Activated CD4-positive, alpha-beta T cell treated with anti-CD3 and anti-CD28 coated beads, Interleukin-2, amount 50 U/mL, for 16 hours (primary cell): ENCODE data around the gene KPTN.
A peak's percentile ranks its signal among the peaks of the same experiment; 100 is the strongest.

Experiments
- DNase-seq: peaks from one replicate; pipeline ENCODE4 v3.0.0-alpha.2; 2020

The KPTN gene

DNA sequence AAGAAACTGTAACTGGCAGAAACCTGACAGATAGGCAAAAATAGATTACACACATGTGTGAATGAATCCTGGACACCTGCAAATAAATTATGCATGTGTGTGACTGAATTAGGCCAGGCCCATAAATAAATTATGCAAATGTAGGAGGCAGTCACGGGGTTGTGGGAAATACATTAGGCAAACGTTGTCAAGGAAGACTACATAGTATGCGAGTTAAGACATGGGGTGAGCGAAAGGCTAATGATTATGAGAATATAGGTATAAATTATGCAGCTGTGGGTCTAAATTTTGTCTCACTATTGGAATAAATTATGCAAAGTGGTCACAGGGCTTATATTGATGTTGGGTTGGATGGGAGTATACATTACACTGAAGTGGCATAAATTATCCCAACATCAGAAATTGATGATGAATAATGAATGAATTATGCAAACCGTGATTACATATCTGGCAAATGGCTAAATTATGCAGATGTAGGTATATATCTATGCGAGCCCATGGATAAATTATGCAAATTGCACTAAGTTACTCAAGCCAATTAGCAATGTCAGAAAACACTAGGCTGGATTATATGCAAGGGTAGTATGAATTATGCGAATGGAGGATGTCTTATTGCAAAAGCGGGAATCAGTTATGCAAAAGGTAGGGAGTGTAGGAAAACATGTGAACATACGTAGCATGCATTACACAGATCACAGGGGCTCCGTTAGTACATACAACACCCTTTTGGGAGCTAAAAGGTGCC is 19.2 kb downstream of the KPTN start:
- no peak for DNase-seq

DNA sequence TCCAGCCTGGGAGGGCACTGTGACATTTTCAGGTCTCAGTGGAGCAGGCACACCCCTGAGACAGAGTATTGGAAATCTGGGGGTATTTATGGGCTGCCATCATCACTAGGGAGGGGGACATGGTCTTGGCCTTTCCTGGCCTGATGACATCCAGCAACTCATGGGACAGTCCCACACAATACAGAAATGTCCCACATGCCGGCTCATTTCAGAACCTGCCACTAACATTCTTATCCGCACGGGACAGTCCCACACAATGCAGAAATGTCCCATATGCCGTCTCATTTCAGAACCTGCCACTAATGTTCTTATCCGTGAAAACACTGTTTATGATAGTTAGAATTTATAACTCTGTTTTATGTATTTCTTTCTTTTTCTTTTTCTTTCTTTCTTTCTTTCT is 22.1 kb downstream of the KPTN start:
- no peak for DNase-seq

DNA sequence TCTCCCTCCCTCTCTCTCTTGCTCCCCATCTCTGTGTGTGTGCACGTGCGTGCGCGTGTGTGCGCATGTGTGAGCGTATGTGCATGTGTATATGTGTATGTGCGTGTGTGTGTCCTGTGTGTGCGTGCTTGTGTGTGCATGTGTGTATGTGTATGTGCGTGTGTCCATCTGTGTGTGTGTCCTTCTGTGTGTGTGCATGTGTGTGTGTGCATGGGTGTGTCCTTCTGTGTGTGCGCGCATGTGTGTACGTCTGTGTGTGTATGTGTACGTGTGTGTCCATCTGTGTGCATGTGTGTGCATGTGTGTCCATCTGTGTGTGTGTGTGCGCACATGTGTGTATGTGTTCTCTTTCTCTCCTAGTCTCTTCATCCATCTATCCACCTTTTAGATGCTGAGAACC is 24.5 kb downstream of the KPTN start:
- no peak for DNase-seq

DNA sequence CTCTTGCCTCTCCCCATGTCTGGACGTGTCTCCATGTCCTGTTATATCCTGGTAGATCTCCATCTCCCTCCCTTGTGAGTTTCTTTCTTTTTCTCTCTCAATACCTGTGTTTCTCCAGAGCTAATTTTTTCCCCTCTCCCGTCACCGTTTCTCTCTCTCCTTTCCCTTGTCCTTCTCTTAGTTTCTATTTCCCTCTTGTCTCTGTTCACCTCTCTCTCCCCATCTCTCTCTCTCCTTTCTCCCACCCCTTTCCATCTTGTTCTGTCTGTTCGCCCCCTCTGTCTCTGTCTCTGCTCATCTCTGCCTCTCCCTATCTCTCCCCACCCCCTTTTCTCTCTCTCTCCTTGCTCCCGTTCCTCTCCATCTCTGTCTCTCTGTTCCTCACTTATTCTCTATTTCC is 25.3 kb downstream of the KPTN start:
- DNase-seq = no peak

DNA sequence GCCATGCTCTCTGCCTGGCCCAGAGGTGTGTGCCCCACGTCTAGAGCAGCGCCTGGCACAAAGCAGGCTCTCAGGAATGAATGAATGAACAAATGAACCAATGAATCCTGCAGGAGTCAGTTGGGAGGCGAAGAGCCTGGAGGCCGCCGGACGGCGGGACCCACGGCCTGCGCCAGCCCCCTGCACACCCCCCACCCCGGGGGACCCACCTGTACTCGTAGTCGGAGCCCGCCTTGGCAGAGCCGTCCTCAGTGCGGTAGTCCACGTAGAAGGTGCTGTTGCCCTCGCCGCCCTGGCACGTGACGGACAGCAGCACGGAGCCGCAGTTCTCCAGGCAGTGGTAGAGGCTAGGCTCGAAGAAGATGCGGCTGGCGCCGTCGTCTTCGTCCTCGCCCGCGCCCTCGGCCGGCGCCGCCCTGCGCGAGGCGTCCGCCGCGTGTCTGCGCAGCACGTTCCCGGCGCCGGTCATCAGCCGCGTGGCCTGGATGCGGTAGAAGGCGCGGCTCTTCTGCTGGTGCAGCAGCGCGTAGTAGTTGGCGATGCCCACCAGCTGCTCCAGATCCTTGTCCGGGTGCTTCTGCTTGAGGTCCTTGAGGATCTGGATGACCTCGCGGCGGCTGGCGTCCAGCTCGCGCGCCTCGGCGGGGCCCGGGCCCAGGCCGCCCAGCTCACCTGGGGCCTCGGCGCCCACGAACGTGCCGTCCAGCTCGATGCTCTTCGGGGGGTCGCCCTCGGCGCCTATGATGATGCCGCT is 27.1 kb downstream of the KPTN start:
- DNase-seq = no peak

DNA sequence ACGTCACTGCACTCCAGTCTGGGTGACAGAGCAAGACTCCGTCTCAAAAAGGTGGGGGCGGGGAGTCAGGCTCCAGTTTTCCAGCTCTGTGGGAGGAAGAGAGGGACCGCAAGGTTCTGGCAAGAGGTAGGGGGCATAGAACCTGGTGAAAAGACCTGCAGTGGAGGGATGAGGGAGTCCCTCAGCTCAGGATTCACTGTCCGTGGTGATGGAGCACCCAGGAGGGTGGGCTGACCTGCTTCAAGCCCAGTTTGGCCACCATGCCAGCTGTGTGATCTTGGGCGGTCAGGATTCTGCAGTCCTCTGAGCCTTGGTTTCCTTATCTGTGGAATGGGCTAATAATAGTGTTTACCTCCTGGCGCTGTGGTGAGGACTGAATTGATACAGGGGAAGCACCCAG is 33.5 kb downstream of the KPTN start:
- no peak for DNase-seq

DNA sequence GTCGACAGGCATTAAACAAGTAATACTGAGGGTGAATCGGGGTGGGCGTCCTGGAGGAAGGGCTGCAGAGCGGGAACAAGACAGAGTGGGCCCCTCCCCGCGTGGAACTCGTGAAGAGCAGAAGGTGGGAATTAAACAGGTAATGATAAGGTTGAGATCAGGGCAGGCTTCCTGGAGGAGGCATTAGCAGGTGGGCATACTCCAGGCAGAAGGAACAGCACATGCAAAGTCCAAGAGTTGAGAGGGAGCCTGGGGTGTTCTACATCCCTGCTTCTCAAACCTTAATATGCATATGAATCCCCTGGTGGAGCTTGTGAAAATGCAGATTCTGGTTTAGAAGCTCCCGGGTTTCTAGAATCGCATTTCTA is 35.7 kb downstream of the KPTN start:
- no peak for DNase-seq

DNA sequence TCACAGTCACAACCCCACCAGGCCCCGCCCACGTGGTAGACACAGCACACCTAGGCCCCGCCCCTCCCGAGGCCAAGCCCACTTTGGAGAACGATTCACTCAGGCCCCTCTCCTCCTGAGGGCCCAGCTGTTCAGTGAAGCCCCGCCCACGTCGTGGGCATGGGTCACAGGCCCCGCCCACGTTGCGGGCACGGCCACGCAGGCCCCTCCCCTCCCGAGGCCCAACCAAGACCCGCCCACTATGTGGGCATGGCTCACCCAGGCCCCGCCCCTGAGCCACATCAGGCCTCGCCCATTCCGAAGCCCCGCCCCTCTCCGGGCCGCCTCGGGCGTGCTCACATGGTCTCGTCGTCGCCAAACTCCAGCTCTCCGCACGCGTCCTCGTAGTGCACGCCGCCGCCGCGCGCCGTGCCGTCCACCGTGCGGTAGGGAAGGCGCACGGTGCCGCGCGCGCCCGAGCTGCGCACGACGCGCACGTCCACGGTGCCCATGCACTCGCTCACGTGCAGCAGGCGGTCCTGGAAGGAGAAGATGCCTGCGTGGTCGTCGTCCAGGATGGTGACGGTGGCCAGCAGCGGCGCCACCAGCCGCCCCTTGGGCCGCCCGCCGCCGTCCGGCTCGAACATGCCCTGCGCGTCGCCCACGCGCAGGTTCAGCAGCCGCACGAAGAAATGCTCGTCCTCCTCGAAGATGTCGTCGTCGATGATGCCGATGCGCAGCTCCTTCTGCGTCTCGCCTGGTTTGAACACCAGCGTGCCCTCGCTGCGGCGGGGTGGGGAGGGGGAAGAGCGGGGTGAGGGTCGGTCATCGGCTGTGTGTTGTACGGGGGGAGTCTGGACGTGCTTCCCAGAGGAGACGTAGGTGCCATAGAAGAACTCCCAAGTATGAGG is 36.3 kb downstream of the KPTN start:
- DNase-seq = peak; percentile 70

DNA sequence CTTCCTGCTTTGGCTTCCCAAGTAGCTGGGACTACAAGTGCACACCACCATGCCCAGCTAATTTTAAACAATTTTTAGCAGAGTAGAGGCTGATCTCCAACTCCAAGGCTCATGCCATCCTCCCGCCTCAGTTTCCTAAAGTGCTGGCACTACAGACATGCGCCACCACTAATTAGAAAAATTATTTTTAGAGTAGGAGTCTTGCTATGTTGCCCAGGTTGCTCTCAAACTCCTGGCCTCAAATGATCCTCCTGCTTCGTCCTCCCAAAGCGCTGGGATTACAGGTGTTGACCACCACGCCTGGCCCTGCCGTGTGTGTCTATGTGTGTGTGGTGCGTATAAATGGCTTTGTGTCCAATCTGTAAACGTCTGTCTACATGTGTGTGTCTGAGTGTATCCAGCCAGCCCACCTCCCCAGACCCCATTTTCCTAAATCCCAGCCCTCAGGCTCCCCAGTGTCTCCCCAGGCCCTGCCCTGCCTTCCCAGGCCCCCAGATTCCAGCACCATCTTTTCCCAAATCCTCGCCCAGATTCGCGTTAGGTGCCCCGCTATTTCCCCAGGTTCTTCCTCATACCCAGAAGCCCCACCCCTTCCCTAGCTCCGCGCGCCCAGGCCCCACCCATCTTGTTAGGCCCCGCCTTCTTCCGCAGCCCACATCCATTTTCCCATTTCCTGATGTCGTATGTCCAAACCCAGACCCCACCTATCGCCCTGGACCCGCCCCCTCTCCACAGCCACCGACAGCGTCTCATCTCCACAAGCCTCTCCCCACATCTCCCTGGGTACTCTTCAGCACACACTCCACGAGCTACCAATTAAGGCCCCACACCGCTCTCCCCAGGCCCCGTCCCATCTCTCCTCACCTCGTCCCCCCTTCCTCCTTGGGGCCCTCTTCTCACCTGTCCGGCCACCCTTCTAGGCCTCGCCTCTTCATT is 37.2 kb downstream of the KPTN start:
- peak; percentile 30 for DNase-seq

DNA sequence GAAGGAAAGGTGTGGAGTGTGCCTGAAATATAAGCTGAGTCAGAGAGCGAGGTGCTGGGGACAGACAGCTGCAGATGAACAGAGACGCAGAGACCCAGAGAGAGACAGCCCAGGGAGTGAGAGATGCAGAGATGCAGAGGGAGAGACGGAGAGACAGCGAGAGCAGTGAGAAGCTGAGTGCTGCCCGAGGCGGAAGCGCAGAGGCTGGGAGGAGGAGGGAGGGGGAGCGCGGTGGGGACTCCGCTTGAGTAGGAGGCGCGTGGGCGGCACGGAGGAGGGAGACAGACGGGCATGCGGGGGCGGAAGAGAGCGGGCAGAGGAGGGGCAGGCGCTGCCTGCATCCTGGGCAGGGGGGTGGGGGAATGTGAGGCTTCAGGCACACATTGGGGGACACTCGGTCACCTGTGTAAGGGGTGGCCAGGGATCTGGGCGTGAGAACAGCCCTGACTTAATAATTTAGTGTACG is 38.0 kb downstream of the KPTN start:
- peak; percentile 35 for DNase-seq

DNA sequence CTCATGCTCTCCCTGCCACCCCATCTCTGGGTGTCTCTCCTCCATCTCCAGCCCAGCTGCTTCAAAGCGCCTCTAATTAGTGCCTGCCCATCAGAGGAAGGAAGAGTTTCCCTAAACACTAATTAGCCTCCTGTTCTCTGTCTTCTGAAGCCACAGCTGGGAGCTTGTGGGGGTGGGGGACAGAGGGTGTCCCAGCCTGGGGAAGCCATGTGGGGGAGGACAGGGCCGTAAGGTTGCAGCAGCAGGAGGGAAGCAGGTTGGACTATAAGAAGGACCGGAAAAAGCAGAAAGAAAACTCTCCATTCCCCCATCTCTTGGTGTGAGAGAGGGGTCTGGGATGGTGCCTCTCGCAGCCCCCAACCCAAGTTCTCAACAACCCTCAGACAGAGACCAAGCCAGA is 38.5 kb downstream of the KPTN start:
- no peak for DNase-seq

DNA sequence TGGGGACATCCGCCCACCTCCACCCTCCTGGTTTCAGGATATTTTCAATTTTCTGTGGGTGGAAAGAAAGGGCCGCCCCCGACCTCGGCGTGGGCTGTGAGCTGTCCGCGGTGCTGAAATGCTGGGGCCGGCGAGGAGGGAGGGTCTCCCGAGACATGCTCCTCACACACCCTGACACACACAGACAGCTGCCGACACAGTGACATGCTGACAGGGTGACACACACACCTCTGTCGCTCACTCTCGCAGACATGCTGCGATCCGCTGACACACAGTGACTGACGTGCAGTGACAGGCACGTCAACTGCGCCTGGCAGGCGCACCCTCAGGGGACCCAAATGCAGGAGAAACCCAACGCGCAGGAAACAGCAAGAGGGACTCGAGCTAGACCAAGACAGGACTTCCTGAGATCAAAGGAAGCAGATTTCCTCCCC is 39.6 kb downstream of the KPTN start:
- no peak for DNase-seq

DNA sequence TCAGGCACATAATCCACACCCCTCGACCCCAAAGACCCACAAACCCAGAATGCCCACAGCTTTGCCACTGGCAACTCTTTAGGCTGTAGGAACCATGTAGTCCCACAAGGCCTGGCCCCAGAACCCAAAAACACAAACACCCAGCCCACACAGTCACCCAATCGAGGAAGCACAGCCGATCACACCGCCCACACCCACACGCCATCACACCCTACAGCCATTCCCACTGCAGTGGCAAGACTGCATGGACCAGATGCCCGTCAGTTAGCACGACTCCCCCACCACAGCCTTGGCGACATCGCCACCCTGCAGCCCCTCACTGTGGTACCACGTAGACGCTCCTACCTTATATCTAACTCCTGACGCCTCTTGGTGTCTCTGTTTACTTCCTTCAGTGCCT is 40.7 kb downstream of the KPTN start:
- no peak for DNase-seq

DNA sequence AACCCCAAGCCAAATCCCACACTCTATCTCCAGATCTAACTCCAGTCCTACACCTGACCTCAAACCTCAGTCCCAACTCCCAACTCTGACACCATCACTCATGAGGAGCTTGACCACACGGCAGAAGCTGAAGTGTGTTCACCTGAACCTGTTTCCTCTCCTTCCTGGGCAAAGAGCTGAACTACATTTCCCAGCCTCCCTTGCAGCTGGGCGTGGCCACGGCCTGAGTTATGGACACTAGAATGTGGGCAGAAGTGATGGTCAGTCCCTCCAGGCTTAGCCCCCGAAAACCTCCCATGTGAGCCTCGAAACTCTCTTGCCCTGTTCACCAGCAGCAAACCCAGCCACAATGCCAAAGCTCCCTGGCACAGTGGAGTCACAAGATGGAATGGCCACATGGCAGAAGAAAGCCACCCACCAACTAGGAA is 45.2 kb downstream of the KPTN start:
- DNase-seq = no peak

DNA sequence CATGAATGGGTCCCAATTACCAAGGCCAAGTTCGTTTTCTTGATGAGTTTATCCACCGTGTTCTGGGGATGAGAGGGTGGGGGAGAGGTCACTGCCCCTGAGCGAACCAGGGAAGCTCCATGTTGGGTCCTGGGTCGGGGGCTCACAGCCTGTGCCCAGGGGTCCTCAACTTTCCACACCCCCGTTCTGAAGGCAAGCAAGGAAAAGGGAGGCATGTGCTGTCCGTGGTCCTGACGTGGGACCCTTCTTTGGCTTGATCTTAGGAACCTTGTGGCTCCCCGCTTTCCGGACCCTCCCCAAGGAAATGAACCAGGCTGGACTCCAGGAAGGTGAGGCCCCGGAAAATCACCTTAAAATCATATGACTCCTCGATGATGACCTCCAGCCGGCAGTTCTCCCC is 46.5 kb downstream of the KPTN start:
- DNase-seq = no peak

DNA sequence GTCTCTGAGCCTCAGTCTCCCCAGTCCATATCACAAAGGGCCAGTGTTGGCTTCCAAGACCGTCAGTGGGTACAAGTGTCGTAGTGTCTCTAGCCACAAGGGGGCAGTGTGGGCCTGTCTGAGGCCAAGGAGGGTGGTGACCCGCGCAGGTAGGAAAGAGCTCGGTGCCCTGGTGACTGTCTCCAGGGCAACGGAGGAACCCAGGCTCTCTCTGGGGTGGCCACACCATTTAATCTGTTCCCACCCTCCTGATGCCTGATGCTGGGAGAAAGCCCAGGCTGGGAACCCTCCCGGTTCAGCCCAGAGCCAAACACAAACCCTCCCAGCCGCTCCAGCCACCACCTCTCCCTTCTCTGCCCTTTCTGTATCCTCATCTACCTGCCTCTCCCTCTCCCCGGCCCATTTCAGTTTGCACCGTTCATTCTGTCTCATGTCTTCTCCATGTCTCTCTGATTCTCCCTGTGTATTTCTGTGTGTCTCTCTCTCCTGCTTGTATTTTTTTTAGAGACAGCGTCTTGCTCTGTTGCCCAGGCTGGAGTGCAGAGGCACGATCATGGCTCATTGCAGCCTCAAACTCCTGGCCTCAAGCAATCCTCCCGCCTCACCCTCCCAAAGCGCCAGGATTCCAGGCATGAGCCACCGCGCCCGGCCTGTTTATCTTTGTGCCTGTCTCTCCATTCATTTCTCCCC is 47.2 kb downstream of the KPTN start:
- peak; percentile 84 for DNase-seq

DNA sequence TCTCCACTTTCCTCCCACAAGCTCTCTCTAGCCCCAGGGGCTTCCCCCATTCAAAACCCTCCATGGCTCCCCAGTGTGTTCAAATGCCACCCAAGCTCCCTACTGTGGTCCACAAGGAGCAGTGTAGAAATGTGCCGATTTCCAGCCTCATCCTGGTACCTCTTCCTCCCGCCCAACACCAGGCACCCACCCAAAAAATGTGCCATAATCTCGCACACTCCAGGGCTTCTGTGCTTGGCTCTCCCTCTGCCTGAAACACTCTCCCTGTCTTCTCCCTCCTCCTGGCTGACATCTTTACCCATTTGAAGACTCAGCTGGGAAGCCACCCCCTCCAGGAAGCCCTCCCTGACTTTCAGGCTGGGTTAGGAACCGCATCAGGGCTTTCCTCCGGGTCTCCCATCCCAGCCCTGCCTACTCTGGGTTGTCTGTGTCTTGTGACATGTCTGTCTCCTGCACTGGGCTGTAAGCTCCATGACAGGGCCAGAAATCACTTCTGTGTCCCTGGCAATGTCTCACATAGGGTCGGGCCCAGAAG is 48.1 kb downstream of the KPTN start:
- no peak for DNase-seq

DNA sequence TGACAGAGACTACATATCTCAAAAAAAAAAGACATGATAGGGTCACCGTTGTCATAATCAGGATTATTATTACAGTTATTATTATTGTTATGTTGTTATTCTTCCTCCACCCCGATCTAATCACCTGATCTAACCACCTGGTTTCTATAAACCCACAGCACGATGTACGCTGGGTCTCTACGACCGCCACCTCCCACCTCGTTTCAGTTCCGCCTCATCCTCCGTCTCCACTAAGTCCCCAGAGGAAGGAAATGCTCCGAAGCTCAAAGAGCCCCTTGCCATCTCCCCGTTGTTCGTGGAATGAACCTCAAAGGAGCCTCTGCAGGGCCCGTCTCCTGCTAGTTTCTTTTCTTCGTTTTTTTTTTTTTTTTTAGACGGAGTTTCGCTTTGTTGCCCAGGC is 48.8 kb downstream of the KPTN start:
- DNase-seq = peak; percentile 50

DNA sequence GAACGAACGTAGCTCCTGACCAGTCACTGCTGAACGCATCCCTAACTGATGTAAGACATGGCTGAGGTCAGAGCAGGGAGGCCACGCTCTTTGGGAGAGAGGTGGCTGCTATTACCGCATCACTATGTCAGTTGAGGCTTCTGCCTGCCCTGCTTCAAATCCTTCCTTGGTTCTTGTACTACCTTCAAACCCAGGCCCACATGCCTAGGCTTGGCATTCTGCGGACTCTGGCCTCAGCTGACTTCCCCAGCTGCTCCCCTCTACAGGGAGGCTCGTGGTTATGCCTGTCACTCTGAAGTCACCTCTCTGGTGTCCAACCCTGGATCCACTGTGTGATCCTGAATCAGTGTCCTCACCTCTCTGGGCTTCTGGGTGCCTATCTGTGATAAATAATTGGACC is 49.9 kb downstream of the KPTN start:
- DNase-seq = no peak

DNA sequence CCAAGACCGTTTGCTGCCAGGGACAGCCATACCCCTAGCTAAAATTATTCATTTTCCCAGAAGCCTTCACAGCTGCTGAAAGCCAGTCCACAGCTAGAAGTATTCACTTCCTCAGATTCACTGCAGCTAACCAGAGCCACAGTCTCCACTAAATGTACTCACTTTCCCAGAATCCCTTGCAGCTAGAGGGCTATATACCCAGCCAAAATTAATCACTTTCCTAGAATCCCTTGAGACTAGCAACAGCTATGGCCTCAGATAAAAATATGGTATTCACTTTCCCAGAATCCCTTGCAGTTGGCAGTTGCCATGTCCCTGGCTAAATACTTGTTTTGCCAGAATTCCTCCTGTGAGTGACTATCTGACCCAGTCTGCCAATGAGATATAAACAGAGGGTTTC is 50.9 kb downstream of the KPTN start:
- peak; percentile 29 for DNase-seq

DNA sequence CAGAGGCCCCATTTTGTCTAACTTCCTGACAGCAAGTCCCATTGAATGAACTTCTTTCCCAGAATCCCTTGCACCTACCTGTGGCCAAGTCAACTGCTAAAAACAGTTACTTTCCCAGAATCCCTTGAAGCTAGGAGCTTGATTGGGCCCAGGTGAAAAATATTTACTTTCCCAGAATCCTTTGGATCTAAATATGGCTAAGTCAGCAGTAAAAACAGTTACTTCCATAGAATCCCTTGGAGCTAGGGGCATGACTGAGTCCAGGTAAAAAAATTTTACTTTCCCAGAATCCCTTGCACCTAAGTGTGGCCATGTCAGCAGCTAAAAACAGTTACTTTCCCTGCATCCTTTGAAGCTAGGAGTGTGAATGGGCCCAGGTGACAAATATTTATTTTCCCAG is 51.5 kb downstream of the KPTN start:
- no peak for DNase-seq
